ENCODE measurements around the gene CACNA1H.
"Not testable (repeated sequence)": the region's sequence is repeated elsewhere in the genome, so short reads cannot be mapped to it uniquely, and the experiment has no call there.

GRCh38 chr16:1239575-1239974 lies 86.7 kb downstream of the CACNA1H start:
- not testable (repeated sequence) for TF ChIP-seq CTCF (IDR thresholded peaks at IDR 0.05; ENCODE audit: poor library complexity); EZH2 (IDR thresholded peaks at IDR 0.05; ENCODE audit: borderline replicate concordance)
